CD4-positive, alpha-beta memory T cell (primary cell): ENCODE results near the gene SGMS2. TPM values are rescaled to one million over a fixed set of nuclear protein-coding genes. Genes with fewer than 3 reads are reported as not detected.

Experiments
- CTCF ChIA-PET: fragments of 350-600 bp; sonication (Branson Sonifier 250); formaldehyde crosslinking; loops from one replicate; lab custom pipeline; 2021; ENCODE audit warnings: inconsistent platforms; ENCODE audit not compliant: partially characterized antibody; lab: Charles Lee
- POLR2A ChIA-PET: fragments of 350-600 bp; sonication (Branson Sonifier 250); formaldehyde crosslinking; loops from one replicate; lab custom pipeline; 2021; ENCODE audit not compliant: partially characterized antibody; lab: Charles Lee
- DNase-seq, 5 donors: peaks; one replicate each; pipeline versions ENCODE4 v3.0.0 to v3.0.0-alpha.2; 2020 to 2022; ENCODE audit warnings: mixed read lengths in 1 of 5
- H3K27ac ChIP-seq: one replicate; pipeline ENCODE4 v1.7.0; 2013; ENCODE audit warnings: low read depth, low read length
- H3K27me3 ChIP-seq: 2 replicates; pipeline ENCODE4 v1.7.0; 2013; ENCODE audit warnings: mild to moderate bottlenecking, low read length, moderate library complexity; ENCODE audit not compliant: insufficient read depth
- H3K36me3 ChIP-seq: 2 replicates; pipeline ENCODE4 v1.7.0; 2013; ENCODE audit warnings: mild to moderate bottlenecking, low read length, moderate library complexity; ENCODE audit not compliant: insufficient read depth
- H3K4me1 ChIP-seq: 2 replicates; pipeline ENCODE4 v1.7.0; 2013; ENCODE audit warnings: mild to moderate bottlenecking, low read length, moderate library complexity; ENCODE audit not compliant: insufficient read depth
- H3K4me3 ChIP-seq, 2 donors: one replicate each; pipeline ENCODE4 v1.7.0; 2013; ENCODE audit warnings: low read length in 2 of 2, mild to moderate bottlenecking in 1 of 2
- H3K9me3 ChIP-seq, 2 donors: one replicate each; pipeline ENCODE4 v1.7.0; 2013; ENCODE audit warnings: low read length in 2 of 2, control low read depth in 1 of 2; ENCODE audit not compliant: control insufficient read depth in 1 of 2
- H3K27ac Mint-ChIP-seq, 7 donors: one replicate each; pipeline ENCODE4 v1.8.0; 2020 to 2021; ENCODE audit warnings: mixed read lengths in 7 of 7, mild to moderate bottlenecking in 6 of 7, inconsistent platforms in 3 of 7, moderate library complexity in 3 of 7
- H3K27me3 Mint-ChIP-seq, 2 donors: one replicate each; pipeline ENCODE4 v1.8.0; 2020 to 2021; ENCODE audit warnings: mixed read lengths in 2 of 2
- H3K36me3 Mint-ChIP-seq, 2 donors: one replicate each; pipeline ENCODE4 v1.8.0; 2020 to 2021; ENCODE audit warnings: mixed read lengths in 2 of 2, inconsistent platforms in 1 of 2, mild to moderate bottlenecking in 1 of 2
- H3K4me1 Mint-ChIP-seq, 4 donors: one replicate each; pipeline ENCODE4 v1.8.0; 2020 to 2021; ENCODE audit warnings: mixed read lengths in 4 of 4, mild to moderate bottlenecking in 1 of 4
- H3K4me3 Mint-ChIP-seq, 8 donors: one replicate each; pipeline ENCODE4 v1.8.0; 2020 to 2021; ENCODE audit warnings: mixed read lengths in 8 of 8, mild to moderate bottlenecking in 7 of 8, moderate library complexity in 6 of 8, inconsistent platforms in 3 of 8
- H3K9me3 Mint-ChIP-seq, 8 donors: one replicate each; pipeline ENCODE4 v1.8.0; 2020 to 2021; ENCODE audit warnings: mixed read lengths in 8 of 8, mild to moderate bottlenecking in 5 of 8, inconsistent platforms in 3 of 8, moderate library complexity in 1 of 8
- intact Hi-C: fragments of 100-400 bp; cut with micrococcal nuclease; formaldehyde crosslinking; loops from one replicate; pipeline ENCODE4 v1.15.1; 2023
- polyA plus RNA-seq, 2 donors: library from polyadenylated mRNA; unstranded; fragments of 300-500 nt; fragmentation: Illumina TruSeq; gene quantifications; one replicate each; pipeline ENCODE4 v1.2.3, GENCODE V29; 2021
- total RNA-seq, 2 experiments: library from RNA; stranded (reverse); gene quantifications; one replicate each; pipeline ENCODE4 v1.2.3, GENCODE V29; 2021

SGMS2 gene
- total and polyA plus RNA-seq, 4 experiments from 2014 or later, result 0.28 to 0.67 TPM; not detected in 2

DNA sequence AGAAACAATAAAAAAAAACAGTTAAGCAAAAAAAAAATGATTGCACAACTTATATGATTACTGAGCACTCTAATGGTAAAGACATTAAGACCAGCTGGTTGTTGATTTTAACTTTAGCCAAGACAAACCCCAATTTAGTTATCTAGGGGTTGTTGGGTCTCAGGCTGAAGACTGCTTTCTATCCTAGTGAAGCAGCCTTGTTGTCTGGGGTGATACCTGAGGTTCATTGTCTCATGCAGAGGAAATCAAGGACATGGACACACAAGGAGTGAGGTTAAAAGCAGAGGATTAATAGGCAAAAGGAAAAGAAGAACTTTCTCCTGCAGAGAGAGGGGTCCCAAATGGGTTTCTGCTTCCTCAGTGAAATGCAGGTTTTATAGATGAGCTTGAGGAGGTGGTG, 66.6 kb downstream of the SGMS2 start:
- Histone ChIP-seq H3K27ac (no peak overlapping the region), H3K4me3 (no peak overlapping the region), H3K4me1 (no peaks in the 10 kb centered on the region), H3K9me3 (no peaks in the 10 kb centered on the region), H3K27me3 (no peaks in the 10 kb centered on the region), H3K36me3 (no peaks in the 10 kb centered on the region)
- no peaks in the 10 kb centered on the region for H3K36me3 Mint-ChIP-seq
- H3K27ac Mint-ChIP-seq, result no peak overlapping the region
- peaks cover 0 to 13% (median 5%) of the 10 kb centered on the region in 8 donors for H3K9me3 Mint-ChIP-seq
- peaks cover 8 to 12% of the 10 kb centered on the region in 2 donors for H3K27me3 Mint-ChIP-seq
- no peak for DNase-seq
- POLR2A ChIA-PET, result no interaction called here
- no peaks in the 10 kb centered on the region for H3K4me1 Mint-ChIP-seq
- H3K4me3 Mint-ChIP-seq, result no peak overlapping the region
- CTCF ChIA-PET, result no interaction called here
- intact Hi-C loops, result no loop called here

DNA sequence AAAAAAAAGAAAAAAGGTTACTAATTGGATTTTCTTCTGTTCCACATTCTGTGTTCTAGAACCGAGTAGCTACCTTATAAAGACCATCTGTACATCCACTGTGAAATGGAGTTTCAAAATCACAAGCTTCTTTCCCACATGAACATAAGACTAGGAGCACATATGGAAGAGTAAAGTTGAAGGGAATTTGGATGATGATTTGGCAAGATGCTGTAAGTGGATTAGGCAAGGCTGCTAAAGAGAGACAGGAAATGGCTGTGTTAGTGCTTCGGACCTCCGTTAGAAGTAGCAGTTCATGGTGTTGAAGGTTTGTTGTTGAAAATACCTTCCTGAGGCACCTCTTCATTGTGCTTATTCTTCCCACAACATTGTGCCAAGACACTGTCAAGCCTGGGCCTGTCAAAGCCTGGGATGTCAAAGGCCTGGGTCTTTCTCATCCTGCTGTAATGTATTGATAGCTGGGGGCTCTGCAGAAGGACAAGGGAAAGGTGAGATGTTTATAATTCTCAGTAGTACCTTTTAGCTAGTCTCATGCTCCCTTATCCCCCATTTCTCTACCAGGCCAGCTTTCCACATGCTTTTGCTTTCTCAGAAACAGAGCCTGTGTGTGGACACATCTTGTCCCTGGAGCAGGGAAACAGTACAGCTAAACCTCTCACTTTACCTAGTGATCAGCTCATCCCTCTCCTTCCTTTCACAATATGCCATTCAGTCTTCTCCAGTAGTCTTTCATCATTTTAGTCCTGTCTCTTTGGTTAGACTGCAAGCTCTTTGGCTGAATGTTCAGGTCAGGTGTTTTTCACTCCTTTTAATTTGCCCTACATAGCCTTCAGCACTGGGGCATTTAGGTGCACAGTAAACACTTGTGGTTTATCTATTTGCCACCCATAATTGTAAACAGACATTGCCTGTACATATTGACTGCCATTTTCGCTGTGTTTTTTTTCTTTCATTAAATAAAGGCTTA, 68.7 kb downstream of the SGMS2 start:
- DNase-seq, result no peak
- Histone ChIP-seq H3K36me3 (no peaks in the 10 kb centered on the region), H3K9me3 (no peaks in the 10 kb centered on the region), H3K27me3 (no peaks in the 10 kb centered on the region), H3K4me1 (no peaks in the 10 kb centered on the region), H3K27ac (no peak overlapping the region), H3K4me3 (no peak overlapping the region)
- no peak overlapping the region for H3K4me3 Mint-ChIP-seq
- H3K27ac Mint-ChIP-seq, result peak overlapping the region in 1 of 7 donors; percentile 35
- ChIA-PET CTCF (no interaction called here), POLR2A (no interaction called here)
- H3K9me3 Mint-ChIP-seq, result peaks cover 0 to 9% (median 2%) of the 10 kb centered on the region in 8 donors
- intact Hi-C loops, result no loop called here
- no peaks in the 10 kb centered on the region for H3K4me1 Mint-ChIP-seq
- H3K36me3 Mint-ChIP-seq, result no peaks in the 10 kb centered on the region
- peaks cover 8 to 17% of the 10 kb centered on the region in 2 donors for H3K27me3 Mint-ChIP-seq

DNA sequence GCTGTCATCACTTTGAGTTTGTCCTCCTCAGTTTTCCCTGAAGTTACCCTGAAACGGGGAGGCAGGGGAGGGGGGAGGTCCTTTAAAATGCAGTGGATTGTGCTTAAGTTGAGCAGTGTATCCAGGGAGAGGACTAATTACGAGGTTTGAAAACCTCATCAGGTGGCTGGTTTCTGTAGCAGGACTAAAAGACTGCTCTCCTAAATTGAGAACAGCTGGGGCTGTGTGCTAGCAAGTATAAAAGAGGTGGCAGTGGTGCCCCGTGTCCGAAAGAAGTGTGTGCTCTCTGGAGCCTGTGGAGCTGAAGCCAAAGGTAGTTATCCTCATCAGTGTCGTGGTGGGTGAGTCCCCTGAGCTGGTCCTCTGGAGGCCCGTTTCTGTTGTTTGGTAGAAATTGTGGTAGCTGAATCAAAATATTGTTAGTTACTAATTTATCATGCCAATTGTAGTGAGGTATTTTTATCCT, 69.4 kb downstream of the SGMS2 start:
- H3K4me3 ChIP-seq, result no peak overlapping the region
- Mint-ChIP-seq H3K27me3 (peaks cover 8 to 17% of the 10 kb centered on the region in 2 donors), H3K27ac (no peak overlapping the region), H3K4me1 (no peaks in the 10 kb centered on the region), H3K36me3 (no peaks in the 10 kb centered on the region), H3K4me3 (no peak overlapping the region), H3K9me3 (peaks cover 0 to 6% (median 0%) of the 10 kb centered on the region in 8 donors)
- no peaks in the 10 kb centered on the region for H3K27me3 ChIP-seq
- no peak overlapping the region for H3K27ac ChIP-seq
- intact Hi-C loops, result no loop called here
- no peaks in the 10 kb centered on the region for H3K36me3 ChIP-seq
- H3K9me3 ChIP-seq, result no peaks in the 10 kb centered on the region
- POLR2A ChIA-PET, result no interaction called here
- CTCF ChIA-PET, result interaction anchor here (1.5 kb wide), 1 partner anchor 11 kb away, joined by 3 read pairs; no protein-coding TSS in a partner anchor
- DNase-seq, result no peak
- no peaks in the 10 kb centered on the region for H3K4me1 ChIP-seq

DNA sequence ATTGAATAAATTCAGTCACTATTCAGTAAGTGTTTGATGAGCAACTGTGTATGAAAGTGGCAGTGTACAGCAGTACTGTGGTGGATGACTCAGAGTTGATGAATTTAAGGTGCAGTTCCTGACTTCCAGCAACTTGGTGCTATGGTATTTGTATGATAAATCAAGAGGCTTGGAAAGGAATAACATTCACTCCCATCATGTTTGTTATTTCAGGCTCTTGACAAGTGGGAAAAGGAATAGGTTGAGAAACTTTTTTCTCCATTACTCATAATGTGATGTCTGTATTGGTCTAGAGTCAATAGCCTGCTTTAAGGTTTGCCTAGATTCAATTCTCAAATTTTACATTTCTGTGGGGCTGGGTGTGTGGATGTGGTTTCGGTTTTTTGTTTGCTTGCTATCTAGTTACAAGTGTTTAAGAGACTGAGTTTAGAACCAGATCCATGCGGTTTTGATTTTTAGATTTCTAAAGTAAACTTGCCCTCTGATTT, 71.5 kb downstream of the SGMS2 start:
- intact Hi-C loops, result no loop called here

DNA sequence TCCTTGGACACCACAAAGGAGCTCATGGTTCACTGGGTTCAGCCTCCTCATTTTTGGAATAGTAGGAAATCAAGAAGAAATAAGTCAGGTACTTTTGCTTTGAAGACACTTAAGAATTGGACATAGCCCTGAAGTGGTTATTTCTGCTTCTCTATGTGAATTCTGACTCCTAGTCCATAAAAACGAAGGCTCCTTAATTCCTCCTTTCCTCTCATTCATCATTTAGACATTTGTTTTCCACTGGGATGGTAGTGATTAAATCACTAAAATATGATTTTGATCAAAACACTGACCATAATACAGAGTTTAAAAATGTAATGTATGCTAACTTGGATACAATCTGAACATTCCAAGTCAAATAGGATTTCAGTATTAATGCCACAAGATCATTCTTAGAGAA, 71.9 kb downstream of the SGMS2 start:
- Mint-ChIP-seq H3K4me1 (no peaks in the 10 kb centered on the region), H3K27me3 (peaks cover 16 to 27% of the 10 kb centered on the region in 2 donors), H3K4me3 (no peak overlapping the region), H3K27ac (no peak overlapping the region), H3K9me3 (no peaks in the 10 kb centered on the region), H3K36me3 (no peaks in the 10 kb centered on the region)
- no peak overlapping the region for H3K27ac ChIP-seq
- no peaks in the 10 kb centered on the region for H3K27me3 ChIP-seq
- no peaks in the 10 kb centered on the region for H3K36me3 ChIP-seq
- no peak overlapping the region for H3K4me3 ChIP-seq
- no peak for DNase-seq
- intact Hi-C loops, result no loop called here
- H3K4me1 ChIP-seq, result no peaks in the 10 kb centered on the region
- POLR2A ChIA-PET, result no interaction called here
- CTCF ChIA-PET, result no interaction called here
- H3K9me3 ChIP-seq, result no peaks in the 10 kb centered on the region

More for the DNA sequence above, 71.5 kb downstream of the SGMS2 start:
- POLR2A ChIA-PET, result no interaction called here
- no peaks in the 10 kb centered on the region for H3K4me1 ChIP-seq
- H3K36me3 Mint-ChIP-seq, result no peaks in the 10 kb centered on the region
- H3K27me3 ChIP-seq, result no peaks in the 10 kb centered on the region
- H3K9me3 ChIP-seq, result no peaks in the 10 kb centered on the region
- no peak overlapping the region for H3K27ac Mint-ChIP-seq
- CTCF ChIA-PET, result no interaction called here
- no peaks in the 10 kb centered on the region for H3K4me1 Mint-ChIP-seq
- no peaks in the 10 kb centered on the region for H3K9me3 Mint-ChIP-seq
- no peak overlapping the region for H3K27ac ChIP-seq
- DNase-seq, result no peak
- no peak overlapping the region for H3K4me3 Mint-ChIP-seq
- peaks cover 16 to 25% of the 10 kb centered on the region in 2 donors for H3K27me3 Mint-ChIP-seq
- H3K36me3 ChIP-seq, result no peaks in the 10 kb centered on the region
- no peak overlapping the region for H3K4me3 ChIP-seq

DNA sequence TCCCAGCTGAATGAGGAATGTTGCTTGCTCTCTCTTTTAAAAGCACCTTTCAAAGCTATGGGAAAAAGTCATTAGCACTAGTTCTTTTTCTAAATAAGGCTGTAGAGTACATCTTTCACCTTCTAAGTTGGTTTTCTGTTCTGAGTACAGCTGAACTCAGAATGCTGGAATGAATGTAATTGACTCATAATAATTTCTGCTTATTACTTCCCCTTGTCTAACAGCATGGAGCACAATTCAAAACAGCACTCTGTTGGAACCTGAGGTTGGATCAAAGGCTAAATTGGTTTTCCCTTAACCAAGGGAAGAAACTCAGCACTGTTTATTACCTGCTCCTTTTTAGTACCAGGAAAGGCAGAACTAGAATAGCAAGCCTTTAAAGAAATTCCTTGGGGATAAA, 73.1 kb downstream of the SGMS2 start:
- Histone ChIP-seq H3K9me3 (no peaks in the 10 kb centered on the region), H3K27ac (no peak overlapping the region), H3K4me1 (no peaks in the 10 kb centered on the region), H3K27me3 (no peaks in the 10 kb centered on the region), H3K4me3 (no peak overlapping the region), H3K36me3 (no peaks in the 10 kb centered on the region)
- no peak overlapping the region for H3K4me3 Mint-ChIP-seq
- H3K27me3 Mint-ChIP-seq, result peaks cover 13 to 27% of the 10 kb centered on the region in 2 donors
- H3K36me3 Mint-ChIP-seq, result no peaks in the 10 kb centered on the region
- DNase-seq, result no peak
- H3K27ac Mint-ChIP-seq, result no peak overlapping the region
- CTCF ChIA-PET, result no interaction called here
- no peaks in the 10 kb centered on the region for H3K4me1 Mint-ChIP-seq
- intact Hi-C loops, result no loop called here
- POLR2A ChIA-PET, result no interaction called here
- H3K9me3 Mint-ChIP-seq, result no peaks in the 10 kb centered on the region

DNA sequence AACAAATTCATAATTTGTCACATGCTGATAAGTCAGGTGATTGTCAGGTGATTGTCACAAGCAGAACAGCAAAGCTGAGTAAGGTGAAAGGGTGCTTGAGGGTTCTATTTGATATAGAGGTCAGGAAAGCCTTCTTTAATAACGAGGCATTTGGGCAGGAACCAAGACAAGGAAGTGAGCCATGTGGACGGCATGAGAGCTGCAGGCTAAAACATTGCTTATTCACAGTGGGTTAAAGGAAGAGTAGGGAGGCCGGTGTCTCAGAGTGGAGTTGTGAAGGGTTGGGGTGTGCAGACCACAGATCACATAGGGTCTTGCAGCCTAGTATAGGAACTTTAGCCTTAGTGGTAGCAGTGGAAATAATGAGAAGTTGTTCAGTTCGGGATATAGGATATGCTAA, 75.3 kb downstream of the SGMS2 start:
- intact Hi-C loops, result no loop called here
- H3K36me3 ChIP-seq, result no peaks in the 10 kb centered on the region
- peaks cover 0 to 7% (median 0%) of the 10 kb centered on the region in 8 donors for H3K9me3 Mint-ChIP-seq
- H3K27ac ChIP-seq, result no peak overlapping the region
- H3K36me3 Mint-ChIP-seq, result no peaks in the 10 kb centered on the region
- POLR2A ChIA-PET, result no interaction called here
- no peak overlapping the region for H3K27ac Mint-ChIP-seq
- CTCF ChIA-PET, result no interaction called here
- no peaks in the 10 kb centered on the region for H3K9me3 ChIP-seq
- no peaks in the 10 kb centered on the region for H3K4me1 Mint-ChIP-seq
- peaks cover 16 to 33% of the 10 kb centered on the region in 2 donors for H3K27me3 Mint-ChIP-seq
- H3K4me3 ChIP-seq, result no peak overlapping the region
- H3K27me3 ChIP-seq, result no peaks in the 10 kb centered on the region
- no peak for DNase-seq
- no peaks in the 10 kb centered on the region for H3K4me1 ChIP-seq
- H3K4me3 Mint-ChIP-seq, result no peak overlapping the region
